GM18951 (cell line): ENCODE data around the gene NEK7.

Experiments
- POLR2A ChIP-seq: IDR thresholded peaks from 4 replicates; pipeline ENCODE4 v1.6.1; 2011; ENCODE audit warnings: mild to moderate bottlenecking; ENCODE audit not compliant: insufficient read length, insufficient read depth; ENCODE audit errors: extremely low read depth
- in situ Hi-C: fragments of 300-500 bp; cut with MboI; formaldehyde crosslinking; loops from one replicate; pipeline ENCODE4 v1.12.0; 2022; ENCODE audit warnings: low sequenced_read_pairs, mixed read lengths, inconsistent platforms; ENCODE audit not compliant: unreplicated experiment

Gene NEK7

DNA sequence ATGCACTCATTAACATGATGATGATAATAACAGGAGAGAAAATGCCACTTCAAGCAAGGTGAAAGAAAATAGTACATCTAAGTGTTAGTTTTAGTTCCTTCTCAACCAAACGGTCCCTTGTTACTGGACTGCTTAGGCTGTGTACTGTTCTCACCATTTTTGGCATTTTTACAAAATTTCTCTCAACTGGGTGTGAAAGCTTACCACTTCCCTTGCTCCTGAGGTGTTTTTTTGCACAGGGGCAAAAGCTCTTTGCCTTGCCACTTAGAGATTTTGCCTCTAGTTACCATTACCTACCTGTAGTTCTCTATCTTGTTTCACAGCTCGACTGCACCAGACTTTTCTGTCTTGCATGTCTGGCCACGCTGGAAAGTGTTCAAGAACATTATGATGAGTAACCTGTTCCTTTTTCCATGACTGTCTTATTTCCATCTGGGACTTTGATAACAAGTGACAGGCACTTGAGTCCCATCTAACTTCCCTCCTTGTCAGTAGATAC lies 10.7 kb downstream of the NEK7 start:
- in situ Hi-C loops = loop anchor here (25.0 kb wide), 1 partner anchor 520 kb away; no protein-coding TSS in a partner anchor

DNA sequence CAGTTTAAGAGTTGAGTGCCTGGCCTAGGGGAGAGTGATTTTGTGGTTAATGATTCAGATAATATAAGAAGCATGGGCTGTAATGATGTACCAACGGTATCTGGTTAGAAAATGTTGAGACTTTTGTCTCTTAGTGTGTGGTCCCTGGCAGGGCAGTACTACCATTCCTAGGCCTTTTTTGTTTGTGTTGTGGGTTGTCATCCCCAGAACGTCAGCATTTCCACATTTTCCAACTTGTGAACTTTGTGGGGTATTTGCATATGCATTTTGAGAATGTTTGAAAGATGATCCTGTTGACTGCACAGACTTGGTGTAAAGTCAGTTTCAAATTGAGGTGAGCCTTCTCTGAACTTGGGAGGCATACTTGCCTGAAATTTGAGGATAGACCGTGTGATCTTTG lies 11.4 kb downstream of the NEK7 start:
- in situ Hi-C loops = loop anchor here (25.0 kb wide), 1 partner anchor 519 kb away; no protein-coding TSS in a partner anchor
- no peak for TF ChIP-seq POLR2A

More for the DNA sequence above, 10.7 kb downstream of the NEK7 start:
- TF ChIP-seq POLR2A = no peak

DNA sequence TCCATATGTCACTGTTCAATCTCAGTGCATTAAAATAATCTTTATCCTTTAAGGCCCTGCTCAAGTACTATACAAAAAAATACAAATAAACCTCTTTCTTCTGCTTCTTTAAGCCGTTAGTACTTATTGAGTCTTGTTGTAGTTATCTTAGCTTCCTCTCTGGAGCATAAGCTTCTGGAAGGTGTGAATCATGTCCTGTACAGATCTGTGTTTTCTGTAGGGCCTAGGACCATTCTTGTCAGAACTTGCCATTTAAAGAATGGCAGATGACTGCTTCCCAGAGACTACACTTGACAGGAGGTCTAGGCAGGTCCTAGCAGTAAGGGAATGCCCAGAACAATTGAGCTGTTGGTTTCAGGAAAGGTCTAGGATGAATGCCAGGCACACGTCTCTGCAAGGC lies 12.9 kb downstream of the NEK7 start:
- no peak for TF ChIP-seq POLR2A
- in situ Hi-C loops = loop anchor here (25.0 kb wide), 1 partner anchor 518 kb away; no protein-coding TSS in a partner anchor

DNA sequence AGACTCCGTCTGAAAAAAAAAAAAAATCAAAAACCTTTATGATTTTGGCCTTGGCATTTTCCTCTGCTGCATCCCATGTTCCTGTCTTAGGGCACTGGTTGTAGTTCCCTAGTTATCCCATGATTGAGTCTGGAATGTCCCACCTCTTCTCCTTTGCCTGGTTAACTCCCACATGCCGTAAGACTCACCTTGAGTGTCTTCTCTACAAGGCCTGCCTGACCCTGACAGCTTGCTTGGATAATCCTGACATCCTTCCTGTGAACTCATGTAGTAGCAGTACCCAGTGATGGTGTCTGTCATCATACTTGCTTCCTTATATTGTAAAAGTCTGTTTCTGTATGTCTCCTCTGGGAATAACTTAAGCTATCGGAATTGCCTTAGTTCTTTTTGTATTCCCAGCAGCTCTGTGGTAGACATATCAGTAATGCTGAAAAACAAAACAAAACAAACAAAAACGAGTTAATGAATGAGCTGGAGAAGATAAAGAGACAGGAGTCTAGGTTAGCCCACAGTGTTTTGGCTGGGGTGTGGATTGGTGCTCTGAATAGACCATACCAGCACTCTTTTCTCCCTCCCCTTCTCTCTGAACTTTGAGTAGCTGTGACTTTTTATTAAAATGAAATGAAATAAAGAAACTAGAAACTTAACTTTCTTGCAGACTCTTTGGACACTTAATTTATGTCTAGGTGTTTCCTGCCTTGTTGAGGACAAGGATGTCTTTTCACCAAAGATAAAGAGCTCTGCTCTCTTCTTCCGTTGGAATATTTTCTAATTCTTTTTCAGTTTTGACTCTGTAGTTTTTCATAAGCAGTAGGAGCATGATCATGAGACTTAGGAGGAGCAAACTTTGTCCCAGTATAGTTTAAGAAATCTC lies 15.1 kb downstream of the NEK7 start:
- no peak for TF ChIP-seq POLR2A
- in situ Hi-C loops = loop anchor here (25.0 kb wide), 1 partner anchor 515 kb away; no protein-coding TSS in a partner anchor

DNA sequence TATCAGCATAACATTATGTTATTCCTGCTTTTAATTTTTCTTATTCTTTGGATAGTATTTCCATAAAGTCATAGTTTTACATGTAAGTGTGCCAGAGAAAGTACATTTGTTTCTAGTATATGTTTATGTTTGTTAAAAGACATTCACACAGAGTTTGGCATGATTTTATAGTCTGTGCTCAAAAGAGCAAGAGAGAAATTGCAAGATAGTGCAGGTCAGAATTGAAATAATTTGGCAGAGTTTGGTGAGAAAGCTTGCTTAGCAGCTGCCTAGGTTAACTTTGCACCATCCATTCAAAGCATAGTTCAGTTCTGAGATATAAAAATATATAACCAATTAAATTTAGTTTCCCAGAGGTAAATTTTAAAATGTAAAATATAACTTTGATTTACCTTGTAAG lies 17.0 kb downstream of the NEK7 start:
- in situ Hi-C loops = loop anchor here (25.0 kb wide), 1 partner anchor 513 kb away; no protein-coding TSS in a partner anchor
- no peak for TF ChIP-seq POLR2A

DNA sequence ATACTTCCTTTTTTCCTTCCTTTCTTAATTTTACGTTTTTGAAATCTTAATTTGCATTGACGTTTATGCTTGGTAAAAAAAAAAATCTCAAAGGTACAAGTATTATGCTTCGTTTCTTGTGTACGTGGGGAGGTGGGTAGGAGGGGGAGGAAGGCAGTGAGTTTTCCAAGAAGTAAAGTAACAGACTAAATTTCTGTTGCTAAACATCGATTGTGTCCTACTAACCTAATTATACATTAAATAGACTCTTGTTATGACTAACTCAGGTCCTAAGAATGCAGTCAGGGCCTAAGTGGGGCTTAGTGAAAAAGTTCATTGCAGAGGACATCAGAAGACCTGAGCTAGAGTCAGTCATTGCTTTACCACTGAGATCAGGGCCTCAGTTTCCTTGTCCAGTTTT lies 17.5 kb downstream of the NEK7 start:
- no peak for TF ChIP-seq POLR2A
- in situ Hi-C loops = loop anchor here (25.0 kb wide), 1 partner anchor 513 kb away; no protein-coding TSS in a partner anchor

DNA sequence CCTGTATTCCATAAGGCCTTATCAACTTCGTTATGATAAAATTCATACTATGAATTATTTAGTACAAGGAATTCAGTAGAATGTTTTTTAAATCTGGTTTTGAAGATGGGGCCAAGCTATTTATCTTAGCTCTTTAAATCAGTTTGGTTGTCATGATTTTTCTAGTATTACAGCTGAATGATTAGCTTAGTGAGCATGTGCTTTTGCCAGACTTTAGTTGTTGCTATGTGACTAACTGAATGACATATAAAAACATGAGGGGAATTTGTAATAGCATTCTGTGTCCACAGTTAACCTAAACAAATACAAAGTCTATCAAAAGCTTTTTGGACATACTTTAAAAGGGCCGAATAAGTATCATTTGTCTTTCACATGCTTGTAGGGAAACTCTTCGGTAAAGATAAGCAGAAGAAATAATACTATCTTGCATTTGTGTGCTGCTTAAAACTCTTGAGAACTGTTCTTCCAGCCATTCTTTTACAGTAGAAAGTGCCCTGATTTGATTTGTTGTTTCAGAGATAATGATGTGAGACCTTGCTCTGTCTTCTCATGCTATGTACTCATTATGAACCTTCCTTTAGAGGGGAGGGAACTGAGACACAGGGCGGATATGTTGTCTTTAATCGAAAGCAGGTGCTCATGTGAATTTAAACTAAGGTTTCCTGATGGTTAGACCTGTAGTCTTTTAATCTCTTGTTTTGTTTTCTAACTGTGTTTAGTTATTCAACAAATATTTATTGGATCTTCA lies 18.8 kb downstream of the NEK7 start:
- no peak for TF ChIP-seq POLR2A

DNA sequence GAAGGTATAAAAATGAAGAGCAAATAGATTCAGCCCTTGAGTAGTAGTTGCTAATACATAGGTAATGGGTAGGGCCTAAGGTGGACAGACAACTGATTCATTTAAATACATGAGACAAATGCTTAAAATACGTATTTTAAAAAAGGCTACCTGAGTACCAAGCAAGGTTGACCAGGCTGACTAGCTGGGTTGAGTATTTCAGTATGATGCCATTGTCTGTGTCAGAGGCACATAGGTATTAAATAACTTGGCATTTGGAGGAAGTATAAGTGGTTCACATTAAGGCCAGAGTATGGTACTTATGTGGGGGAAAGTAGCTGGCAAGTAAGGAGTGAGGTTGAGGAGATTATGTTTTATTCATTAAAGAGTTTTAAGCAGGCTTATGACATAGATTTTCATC lies 19.4 kb downstream of the NEK7 start:
- TF ChIP-seq POLR2A = no peak
- in situ Hi-C loops = no loop called here

More for the DNA sequence above, 18.8 kb downstream of the NEK7 start:
- in situ Hi-C loops = no loop called here

DNA sequence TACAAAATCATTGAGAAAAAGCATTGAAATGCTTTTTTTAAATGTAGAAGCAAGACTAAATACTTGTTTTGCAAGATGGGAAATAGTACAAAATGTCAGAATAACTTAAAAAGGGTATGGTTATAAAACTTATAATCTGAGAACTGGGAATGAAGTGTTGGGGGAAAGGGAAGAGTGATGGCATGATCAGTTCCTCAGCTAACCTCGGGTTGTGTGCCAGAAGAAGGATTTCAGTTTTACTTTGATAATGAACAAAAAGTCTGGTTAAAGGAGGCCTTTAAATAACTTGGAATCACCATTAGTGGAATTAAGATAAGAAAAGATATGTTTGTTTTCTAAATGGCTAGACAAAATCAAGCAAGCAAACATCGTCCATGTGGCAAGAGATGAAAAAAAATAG lies 20.7 kb downstream of the NEK7 start:
- in situ Hi-C loops = no loop called here

DNA sequence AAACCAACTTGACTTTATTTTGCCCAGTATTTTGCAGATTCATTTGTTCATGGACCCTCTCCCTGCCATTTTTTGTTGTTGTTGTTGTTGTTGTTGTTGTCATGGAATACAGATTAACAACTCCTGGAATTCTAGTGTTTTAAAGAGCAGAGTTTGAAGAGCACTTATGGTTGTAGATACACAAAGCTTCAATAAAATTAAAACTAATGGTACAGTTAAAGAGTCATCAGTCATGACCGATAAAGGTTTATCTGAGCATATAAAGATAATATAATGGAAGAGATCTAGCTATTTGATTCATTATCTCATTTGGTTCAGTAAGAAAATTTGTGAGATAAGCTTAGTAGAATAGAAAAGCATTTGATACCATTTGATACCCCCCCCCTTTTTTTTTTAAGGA lies 21.8 kb downstream of the NEK7 start:
- TF ChIP-seq POLR2A = no peak
- in situ Hi-C loops = no loop called here

More for the DNA sequence above, 20.7 kb downstream of the NEK7 start:
- no peak for TF ChIP-seq POLR2A

DNA sequence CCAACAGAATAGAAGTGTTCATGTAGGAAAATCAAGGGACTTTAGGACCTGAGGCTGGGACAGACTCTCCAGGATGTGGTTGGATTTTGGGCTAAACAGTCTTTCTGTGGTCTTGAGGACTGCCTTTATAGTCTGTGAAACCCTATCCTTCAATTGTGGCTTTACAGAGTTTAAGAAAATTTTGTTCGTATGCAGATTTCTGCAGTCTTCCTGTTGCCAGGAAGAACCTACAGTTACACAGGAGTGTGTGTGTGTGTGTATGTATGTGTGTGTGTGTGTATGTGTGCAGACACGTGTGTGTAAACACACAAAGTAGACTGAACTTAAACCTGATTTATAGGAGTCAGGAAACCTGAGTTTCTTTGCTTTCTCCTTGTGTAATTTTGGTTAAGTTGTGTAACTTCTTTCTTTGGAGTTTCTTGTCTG lies 22.8 kb downstream of the NEK7 start:
- TF ChIP-seq POLR2A = no peak
- in situ Hi-C loops = no loop called here

DNA sequence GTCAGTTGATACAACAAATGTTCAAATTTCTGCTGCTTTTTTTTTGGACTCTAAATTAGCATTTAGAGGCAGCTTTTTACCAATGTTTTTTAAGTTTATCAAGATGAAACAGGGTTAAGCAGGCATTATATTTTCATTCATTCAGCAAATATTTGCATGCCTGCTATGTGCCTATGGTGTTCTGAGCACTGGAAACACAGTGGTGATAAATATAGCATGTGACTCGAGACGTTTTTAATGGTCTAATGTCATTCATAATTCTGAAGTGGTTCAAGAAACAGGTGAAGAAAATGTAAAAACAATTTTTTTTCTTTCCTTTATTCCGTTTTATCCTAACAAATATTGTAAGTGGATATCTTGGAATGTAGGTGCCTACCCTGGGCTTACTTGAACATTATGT lies 26.8 kb downstream of the NEK7 start:
- in situ Hi-C loops = no loop called here
- no peak for TF ChIP-seq POLR2A

DNA sequence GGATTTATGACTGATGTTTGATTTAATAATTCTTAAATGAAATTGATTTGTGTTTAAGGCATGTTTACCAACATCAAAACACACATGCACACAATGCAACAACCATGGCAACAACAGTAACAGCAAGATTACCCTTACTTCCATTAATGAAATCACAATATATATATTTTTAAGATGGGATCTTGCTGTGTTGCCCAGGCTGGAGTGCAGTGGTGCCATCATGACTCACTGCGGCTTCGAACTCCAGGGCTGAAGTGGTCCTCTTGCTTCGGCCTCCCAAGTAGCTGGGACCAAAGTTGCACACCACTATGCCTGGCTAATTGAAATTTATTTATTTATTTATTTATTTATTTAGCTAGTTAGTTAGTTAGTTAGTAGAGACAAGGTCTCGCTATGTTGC lies 27.7 kb downstream of the NEK7 start:
- in situ Hi-C loops = no loop called here
- no peak for TF ChIP-seq POLR2A
